Choroid plexus epithelial cell (primary cell): ENCODE data around the gene SLC2A10.

Source experiments
- DNase-seq: peaks from one replicate; pipeline ENCODE4 v3.0.0-alpha.2; 2010; ENCODE audit warnings: low read depth
- H3K4me3 ChIP-seq: 2 replicates; pipeline ENCODE4 v1.5.1; 2011; ENCODE audit warnings: low read depth, mild to moderate bottlenecking, control low read depth, low read length, moderate library complexity
- TF ChIP-seq, protein P1 (sequence below): conservative IDR thresholded peaks from 2 replicates; pipeline ENCODE4 v1.5.1; 2011; ENCODE audit warnings: low read depth, mild to moderate bottlenecking, control low read depth, inconsistent platforms, low read length, moderate library complexity

SLC2A10 gene

DNA sequence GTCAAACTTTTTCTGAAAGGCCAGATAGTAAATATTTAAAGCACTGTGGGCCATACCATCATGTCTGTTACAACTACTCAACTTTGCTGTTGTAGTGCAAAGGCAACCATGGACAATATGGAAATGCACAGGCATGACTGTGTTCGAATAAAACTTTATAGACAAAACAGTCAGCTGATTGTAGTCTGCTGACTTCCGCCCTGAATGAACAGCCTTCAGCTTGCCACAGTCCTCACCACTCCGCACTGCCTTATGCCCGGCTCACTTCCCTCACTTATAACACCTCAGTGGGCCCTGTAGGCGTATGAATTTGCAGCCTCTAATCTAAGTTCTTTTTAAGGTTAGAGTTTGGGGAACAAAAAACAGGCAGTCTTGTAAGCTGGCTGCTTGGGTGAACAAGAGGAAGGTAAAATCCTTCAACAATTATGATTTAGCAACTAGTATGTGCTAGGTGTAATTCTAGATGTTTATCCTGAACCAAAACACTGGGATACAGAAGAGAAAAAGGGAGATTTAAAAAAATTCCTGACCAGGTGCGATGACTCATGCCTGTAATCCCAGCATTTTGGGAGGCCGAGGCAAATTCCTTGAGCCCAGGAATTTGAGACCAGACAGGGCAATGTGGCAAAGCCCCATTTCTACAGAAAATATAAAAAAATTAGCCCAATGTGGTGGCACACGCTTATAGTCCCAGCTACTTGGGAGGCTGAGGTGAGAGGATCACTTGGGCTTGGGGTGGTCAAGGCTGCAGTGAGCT lies 6.8 kb upstream of the SLC2A10 start:
- TF ChIP-seq, protein P1, sequence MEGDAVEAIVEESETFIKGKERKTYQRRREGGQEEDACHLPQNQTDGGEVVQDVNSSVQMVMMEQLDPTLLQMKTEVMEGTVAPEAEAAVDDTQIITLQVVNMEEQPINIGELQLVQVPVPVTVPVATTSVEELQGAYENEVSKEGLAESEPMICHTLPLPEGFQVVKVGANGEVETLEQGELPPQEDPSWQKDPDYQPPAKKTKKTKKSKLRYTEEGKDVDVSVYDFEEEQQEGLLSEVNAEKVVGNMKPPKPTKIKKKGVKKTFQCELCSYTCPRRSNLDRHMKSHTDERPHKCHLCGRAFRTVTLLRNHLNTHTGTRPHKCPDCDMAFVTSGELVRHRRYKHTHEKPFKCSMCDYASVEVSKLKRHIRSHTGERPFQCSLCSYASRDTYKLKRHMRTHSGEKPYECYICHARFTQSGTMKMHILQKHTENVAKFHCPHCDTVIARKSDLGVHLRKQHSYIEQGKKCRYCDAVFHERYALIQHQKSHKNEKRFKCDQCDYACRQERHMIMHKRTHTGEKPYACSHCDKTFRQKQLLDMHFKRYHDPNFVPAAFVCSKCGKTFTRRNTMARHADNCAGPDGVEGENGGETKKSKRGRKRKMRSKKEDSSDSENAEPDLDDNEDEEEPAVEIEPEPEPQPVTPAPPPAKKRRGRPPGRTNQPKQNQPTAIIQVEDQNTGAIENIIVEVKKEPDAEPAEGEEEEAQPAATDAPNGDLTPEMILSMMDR: no peak
- no peak overlapping the region for H3K4me3 ChIP-seq
- DNase-seq: no peak

DNA sequence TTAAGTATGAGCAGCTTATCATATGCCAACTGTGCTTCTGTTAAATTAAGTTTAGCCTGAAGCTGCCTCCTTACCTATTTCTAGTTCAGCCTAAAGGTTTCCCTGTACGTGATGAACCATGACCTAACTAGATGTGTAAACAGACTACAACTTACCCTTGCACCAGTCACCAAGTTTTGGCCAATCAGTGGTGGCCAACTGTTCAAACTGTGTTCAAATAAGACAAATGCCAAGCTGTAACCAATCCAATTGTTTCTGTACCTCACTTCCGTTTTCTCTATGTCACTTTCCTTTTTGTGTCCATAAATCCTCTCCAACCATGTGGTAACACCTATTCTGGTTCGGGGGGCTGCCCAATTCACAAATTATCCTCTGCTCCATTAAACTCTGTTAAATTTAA lies 6.0 kb upstream of the SLC2A10 start:
- no peak overlapping the region for H3K4me3 ChIP-seq
- TF ChIP-seq, protein P1: no peak
- DNase-seq: no peak

DNA sequence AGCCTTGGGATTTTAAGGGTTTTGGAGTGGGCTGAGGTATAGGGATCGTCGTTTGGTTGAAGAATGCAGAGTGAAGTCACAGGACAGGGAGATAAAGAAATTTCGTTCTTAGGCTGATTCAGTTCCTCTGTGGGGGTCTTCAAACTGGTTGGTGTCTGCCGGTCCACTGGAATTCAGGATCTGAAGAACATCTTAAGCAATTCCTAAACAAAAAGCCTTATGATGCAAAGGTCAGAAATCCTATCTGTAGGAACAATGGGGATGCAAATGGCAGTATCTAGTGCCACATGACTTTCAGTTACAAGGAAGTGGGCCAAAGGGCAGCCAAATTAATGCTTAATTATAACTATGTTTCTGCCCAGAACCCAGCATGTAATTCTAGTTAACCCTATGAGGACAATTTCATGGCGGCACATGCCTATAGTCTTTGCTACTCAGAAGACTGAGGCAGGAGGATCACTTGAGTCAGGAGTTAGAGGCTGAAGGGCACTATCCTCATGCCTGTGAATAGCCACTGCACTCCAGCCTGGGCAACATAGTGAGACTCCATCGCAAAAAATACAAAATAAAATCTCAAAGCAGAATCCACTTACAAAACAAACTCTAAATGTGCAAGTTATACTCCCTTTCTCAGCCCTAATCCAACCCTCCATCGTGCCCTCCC lies 4.6 kb upstream of the SLC2A10 start:
- DNase-seq: no peak
- no peak overlapping the region for H3K4me3 ChIP-seq
- TF ChIP-seq, protein P1: no peak

DNA sequence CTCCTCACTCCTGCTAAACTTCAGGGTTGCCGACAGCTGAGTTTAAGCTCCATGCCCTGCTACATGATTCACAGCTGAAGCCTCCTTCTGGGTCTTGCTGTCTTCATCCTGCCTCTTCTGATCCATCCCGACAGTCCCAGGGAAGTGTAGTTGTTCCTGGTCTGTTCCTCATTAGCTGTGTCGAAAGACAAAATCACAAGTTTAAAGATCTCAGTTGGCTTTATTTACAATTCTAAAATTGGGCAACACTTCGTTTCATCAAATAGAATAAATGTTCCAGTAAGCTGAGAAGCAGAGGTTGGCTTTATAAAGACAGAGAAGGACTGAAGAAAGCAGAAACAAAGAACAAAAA lies 4.1 kb upstream of the SLC2A10 start:
- no peak overlapping the region for H3K4me3 ChIP-seq
- DNase-seq: peak; percentile 30
- TF ChIP-seq, protein P1: no peak

DNA sequence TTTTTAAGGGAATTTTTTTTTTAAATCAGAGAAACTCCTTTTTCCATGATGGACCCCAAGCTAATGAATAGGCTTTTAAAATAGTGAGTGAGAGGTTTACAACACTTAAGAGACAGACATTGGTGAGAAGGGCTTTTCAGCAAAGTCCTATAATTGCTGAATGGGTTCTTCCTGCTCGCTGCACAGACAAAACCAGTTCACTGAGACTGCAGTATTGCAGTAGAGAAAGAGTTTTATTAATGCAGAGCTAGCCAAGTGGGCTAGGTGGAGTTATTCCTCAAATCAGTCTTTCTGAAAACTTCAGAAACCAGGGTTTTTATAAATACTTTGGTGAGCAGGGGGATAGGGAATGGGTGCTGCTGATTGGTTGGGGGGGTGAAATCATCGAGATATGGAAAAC lies 3.2 kb upstream of the SLC2A10 start:
- TF ChIP-seq, protein P1: no peak
- H3K4me3 ChIP-seq: no peak overlapping the region
- DNase-seq: no peak

DNA sequence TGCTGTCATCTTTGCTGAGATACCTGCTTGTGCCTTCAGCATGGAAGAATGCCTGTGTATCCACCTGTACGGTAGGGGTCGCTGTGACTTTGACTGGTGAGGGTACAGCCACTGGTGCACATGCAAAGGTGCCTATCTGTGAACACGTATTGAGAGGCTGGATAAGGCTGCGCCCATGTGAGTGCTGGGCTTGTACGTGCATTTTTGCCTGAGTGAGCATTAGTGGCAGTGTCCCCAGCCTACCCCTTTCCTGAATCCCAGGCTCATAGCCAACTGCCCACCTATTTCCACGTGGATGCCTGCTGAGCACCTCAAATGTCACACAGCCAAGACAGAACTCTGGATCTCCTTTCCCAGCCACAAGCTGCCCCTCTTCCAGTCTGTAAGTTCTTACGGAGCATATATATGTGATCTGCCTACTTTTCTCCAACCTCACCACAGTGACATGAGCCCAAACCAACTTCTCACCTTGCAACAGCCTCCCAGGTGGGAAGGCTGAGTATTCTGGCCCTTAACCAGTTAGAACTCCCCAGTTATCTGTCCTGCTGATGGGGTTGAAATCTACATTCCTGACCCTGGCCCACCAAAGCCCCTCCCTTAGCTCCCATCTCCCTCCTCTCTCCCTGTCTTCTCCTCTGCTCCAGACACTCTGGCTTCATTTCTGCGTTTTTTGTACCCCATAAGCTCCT lies 1.1 kb upstream of the SLC2A10 start:
- H3K4me3 ChIP-seq: no peak overlapping the region
- DNase-seq: no peak
- TF ChIP-seq, protein P1: peak; percentile 35
